AG20443 (cell line): ENCODE measurements around the gene FNDC1.

ENCODE experiments used
- DNase-seq: peaks from one replicate; pipeline ENCODE4 v3.0.0; 2012; ENCODE audit warnings: low spot score, mixed read lengths

FNDC1 gene

DNA sequence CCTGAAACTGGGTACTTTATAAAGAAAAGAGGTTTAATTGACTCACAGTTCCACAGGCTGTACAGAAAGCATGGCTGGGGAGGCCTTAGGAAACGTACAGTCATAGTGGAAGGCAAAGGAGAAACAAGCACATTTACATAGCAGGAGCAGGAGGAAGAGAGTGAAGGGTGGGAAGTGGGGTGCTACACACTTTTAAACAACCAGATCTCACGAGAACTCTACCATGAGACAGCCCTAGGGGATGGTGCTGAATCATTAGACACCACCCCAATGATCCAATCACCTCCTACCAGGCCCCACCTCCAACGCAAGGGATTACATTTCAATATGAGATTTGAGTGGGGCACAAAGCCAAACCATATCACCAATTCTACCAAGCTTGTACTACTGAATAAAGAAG is 7.4 kb upstream of the FNDC1 start:
- no peak for DNase-seq

DNA sequence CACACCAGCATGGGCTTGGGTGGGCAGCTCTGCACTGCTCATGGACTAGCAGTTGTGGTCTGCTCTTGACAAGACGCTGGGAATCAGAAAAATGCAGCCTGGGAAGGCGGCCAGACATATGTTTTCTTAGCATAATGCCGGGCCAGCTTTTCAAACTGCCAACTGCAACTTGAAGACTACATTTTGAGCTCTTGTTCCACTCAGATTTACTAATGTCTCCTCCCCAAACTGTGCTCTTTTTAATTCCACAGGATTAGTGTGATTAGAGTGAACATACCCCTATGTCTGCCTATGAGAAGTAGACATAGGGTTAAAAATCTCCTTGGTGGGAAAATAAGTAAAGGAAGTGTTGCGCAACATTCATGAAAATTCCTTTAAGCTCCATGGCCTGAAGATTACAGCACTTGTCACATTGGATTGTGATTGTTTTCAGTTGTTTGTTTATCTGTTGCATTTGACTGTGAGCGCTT is 5.3 kb upstream of the FNDC1 start:
- DNase-seq, result peak; percentile 47

DNA sequence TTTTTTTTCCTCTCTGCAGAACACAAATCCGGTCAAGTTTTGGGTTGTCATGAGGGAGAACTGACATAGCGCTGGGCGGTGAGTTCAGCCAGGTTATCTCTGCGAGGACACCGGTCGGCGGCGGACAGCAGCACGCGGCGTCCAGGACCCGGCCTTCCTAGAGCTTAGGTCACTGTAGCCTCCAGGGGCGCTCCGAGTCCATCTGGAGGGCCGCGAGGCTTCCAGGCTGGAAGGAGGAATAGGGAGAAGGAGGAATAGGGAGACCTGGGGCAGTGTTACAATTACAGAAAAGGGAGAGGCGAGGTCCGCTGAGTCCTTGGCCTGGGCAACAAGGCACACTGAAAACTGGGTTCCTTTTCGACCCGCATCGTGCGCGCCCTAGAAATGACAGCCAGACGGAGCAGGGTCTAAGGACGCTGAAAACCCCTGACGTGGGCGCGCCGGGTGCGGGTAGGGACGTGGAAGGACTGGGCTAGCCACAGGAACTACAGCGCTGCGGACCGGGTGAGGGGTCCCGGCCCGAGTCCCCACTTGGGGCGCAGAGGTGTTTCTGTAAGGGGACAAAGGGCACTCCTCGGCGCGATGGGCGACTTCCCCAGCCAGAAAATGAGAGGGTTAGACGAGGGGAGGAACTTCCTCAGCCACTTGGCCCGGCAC is 536 bp upstream of the FNDC1 start:
- DNase-seq, result peak; percentile 80

DNA sequence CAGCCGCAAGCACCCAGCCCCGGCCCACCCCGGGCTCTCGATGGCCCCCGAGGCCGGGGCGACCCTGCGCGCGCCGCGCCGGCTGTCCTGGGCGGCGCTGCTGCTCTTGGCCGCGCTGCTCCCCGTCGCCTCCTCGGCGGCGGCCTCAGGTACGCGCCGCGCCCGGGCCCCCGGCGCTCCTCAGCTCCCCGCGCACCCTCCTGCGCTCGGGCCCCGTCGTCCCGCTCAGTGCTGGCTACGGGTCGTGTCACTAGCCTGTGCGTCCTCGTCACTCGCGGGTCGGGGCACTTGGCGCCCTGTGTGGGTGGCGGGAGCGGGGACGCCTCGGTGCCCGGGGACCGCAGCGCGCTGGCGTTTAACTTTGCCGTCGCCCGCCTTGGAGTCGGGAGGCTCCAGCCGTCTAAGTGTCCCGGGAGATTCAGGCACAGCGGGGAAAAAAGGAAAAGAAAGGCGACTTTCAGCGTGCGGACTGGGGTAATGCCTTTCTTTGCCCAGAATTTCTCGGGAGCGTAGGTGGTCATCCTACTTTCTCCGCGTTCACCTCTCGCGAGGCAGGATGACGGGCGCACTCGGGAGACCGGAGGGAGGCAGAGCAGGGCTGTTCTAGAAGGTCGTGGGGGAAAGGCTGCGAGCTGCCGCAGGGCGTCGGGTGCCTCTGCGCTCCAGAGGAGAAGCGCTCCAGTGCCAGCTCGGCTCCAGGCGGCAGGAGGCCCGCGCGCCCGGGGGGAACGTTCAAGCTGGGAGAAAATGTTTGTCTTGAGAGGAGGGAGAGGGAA is 545 bp downstream of the FNDC1 start:
- DNase-seq, result peak; percentile 75

DNA sequence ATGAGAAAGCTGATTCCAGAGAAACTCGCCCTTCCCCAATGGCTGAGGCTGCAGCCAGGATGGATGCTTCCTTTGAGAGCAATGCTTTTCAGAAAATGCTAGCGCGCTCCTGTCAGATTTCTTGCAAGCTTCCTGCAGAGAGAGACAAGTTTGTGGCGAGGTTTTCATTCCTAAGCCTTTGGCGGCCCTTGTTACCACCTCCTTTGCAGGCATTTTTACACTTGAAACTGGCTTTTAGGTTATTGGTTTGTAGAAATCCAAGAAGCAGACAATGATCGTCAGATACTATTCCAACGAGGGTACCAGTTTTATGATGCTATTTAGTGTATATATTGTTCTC is 1.1 kb downstream of the FNDC1 start:
- no peak for DNase-seq

DNA sequence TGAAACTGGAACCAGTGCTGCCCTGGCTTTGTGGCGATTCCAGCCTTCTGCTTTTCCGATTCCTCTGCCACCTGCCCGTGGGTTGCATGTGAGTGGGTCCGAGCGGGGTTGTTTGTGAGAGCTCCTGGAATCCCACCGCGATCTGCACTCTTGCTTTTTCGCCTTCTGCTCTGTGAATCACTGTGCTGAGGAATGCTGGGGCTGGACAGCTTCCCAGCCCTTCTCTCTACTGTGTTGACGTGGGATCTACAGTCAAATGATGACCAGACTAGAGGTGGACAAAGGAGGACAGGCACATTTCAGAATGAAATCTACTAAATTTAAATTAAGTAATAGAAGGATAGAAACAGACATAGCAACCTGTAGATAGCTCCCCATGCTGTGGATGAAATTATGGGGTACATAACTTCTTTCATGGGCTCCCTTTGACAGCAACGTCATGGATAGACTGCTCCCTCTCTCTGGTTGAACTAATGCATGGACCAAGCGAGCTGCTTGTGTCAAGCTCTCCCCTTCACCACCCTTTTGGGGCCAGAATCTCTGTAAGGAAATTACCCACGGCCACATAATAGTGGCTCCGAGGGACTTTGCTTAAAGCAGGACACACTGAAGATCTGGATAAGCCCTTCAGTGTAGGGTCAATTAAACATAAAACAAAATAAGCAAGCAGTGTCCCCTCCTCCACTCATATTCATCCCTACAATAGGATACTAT is 2.0 kb downstream of the FNDC1 start:
- DNase-seq, result peak; percentile 84

DNA sequence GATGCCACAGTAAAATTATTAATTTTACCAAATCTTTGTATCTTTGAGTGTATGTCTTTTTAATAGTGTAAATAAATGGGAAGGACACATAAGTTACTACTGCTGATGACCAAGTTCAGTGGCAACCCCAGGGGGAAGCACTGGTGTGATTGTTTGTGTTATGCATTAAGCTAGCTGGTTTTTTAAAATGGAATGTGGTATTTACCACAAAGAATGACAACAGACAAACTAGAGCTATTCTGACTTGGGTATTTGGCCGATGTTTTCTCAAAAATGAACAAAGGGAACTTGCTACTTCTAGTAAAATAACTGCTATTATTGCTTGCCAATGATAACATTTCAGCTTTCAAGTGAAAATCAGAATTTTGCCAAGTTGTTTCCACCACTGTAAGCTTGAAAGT is 2.9 kb downstream of the FNDC1 start:
- DNase-seq, result peak; percentile 26

DNA sequence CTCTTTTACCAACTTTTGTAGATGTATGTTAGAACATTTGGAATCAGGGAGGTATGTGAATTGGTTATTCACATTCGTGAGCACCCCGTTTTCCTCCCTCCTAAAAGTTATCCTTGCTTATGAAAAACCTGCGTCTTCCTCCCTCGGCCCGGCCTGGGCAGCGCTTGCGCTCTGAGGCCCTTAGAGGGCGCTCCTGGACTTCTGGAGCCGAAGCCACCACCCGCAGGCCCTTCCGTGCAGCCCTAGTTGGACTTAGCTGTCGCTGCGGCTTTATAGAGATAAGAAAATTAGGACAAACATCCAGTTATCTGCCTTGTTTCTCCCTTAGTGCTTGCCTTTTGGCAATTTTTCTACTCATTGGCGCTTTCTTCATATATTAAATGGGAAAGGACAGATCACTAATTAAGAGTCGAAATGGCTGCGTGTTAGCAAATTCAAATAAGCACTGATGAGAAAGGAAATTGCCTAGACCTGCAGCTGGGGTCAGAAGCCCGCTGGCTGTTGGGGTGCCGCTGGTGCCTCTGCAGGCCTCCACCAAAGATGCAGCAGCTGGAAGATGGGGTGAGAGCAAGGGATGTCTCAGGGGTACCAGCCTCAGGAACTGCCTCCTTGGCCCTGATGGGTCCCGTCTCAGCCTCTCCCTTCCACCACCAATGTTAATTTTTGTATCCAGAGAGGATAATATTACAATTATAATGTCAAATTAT is 5.2 kb downstream of the FNDC1 start:
- peak; percentile 87 for DNase-seq

DNA sequence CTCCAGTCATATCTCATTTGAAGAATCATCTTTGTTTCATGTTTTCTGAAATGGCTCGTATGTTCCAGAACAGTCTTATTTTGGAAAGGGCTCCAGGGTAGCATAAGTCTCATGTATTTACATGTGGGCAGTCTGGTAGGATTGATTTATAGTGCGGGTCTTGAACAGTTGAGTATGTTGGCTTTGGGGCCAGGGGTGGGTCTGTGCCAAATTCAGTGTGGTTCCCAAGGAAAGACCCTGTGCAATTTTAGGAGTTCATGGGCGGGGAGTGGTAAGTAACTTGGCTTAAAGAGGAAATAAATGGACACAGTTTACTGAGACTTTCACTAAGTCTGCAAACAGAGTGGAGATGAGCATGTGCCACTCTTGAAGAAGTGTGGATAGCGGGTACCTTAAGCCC is 7.7 kb downstream of the FNDC1 start:
- no peak for DNase-seq

DNA sequence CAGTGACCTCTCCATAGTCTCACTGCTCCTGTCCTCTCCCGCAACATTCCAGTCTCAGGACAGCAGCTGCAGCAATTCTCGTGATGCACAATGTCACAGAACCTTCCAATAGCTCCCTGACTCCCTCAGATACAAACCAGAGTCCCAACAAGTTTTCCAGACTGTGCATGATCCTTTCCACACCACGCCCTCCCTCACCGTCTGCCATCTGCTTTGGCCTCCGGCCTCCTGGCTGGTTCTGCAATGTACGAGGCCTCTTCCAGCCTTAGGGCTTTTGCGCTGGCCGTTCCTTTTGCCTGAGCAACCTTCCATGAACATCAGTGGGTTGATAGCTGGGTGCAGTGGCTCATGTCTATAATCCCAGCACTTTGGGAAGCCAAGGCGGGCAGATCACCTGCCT is 9.6 kb downstream of the FNDC1 start:
- no peak for DNase-seq

DNA sequence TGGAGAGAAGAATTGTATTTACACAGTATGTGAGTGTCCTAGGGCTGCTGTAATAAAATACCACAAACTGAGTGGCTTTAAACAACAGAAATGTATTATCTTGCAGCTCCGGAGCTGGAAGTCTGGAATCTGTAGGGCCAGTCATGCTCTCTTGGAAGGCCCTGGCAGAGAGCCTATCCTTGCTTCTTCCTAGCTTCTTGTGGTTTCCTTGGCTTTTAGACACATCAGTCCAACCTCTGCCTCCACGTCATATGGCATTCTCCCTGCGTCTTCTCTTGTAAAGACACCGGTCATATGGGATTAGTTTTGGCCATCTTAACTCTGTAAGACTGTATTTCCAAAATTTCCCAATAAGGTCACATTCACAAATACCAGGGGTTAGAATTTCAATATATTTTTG is 10.8 kb downstream of the FNDC1 start:
- peak; percentile 51 for DNase-seq

DNA sequence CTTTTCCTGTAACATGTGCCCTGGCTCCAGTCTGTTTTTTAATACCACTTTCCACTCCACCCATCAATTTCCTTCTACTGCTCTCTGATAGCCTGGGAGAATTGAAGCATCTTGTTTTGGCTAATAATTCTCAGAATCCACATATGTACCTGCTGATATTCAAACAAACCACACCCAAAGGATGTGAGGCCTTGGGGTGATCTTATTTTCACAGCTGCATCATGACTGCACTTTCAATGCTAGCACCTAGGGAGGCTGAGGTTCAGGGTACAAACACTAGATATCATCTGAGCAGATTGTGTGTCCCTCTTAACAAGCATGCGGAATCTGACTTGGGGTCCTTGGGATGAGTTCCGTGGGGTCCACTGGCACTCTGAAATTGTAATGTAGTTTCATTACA is 12.7 kb downstream of the FNDC1 start:
- DNase-seq, result no peak

DNA sequence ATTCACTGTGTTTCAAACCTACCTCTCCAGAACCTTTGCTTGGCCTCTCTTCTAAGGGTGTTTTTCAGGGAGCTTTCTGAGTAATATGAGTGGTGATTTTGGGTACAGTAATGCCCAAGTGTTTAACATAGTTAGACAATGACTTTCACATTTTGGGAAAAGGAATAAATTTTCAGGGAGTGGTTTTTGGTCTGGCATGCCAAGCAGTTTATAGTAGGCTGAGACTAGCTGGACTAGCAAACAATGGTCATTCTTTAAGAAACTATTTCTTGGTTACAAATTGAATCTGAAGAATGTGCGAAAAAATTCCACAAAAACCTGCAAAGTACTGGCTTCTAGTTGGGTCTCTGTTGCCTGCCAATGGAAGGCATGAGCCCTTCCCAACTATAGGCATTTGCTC is 15.4 kb downstream of the FNDC1 start:
- DNase-seq, result peak; percentile 84

DNA sequence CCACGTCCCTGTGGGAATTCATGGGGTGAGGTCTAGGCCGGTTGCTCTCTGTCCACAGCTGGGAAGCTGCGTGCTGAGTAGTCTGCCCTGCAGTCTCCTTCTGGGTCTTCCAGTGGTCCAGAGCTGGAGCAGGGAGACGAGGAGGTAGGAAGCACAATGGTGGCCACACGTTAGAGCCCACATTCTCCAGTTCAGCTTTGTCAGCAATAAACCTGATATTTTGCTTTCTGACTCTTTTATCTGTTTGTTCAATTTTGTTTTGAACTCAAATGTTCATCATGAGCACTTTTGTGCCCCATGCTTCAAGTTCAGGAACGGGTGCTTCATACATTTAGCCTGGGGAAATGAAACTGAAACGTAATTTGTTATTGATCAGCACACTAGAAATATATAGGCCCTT is 21.3 kb downstream of the FNDC1 start:
- no peak for DNase-seq

DNA sequence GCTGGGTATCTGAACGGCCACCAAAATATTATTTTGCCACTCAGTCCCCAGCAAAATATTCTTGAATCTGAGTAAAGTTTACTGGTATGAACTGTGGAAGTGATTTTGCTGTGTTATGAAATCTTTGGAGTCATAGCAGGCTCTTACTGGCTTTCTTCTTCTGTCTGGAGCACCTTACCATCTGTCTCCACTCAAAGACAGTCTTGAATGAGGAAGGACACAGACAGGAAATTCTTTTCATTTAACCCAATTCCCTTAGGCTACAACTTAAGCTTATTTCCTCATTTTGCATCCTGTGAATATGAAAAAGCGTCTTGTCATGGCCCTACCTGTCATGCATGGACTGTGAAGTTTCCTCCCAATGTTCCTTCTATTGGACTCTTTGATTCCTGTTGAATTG is 24.7 kb downstream of the FNDC1 start:
- DNase-seq, result peak; percentile 52

DNA sequence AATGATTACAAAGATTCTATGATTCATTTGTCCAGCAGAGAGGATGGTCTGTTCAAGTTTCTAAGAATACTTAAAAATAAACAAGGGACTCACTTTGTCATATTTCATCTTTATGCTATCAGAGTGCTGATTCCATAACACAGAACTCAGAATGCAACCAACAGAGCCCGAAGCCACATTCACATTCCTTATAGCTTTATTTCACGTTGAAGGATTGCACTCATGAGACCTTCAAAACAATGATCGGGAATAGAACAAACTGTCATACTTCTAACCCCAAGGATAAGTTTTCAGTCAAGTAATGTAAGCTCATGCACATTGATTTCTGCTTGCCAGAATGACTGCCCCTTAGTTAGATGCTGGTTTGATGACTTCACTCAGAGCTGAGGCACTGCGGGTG is 25.2 kb downstream of the FNDC1 start:
- DNase-seq, result no peak

DNA sequence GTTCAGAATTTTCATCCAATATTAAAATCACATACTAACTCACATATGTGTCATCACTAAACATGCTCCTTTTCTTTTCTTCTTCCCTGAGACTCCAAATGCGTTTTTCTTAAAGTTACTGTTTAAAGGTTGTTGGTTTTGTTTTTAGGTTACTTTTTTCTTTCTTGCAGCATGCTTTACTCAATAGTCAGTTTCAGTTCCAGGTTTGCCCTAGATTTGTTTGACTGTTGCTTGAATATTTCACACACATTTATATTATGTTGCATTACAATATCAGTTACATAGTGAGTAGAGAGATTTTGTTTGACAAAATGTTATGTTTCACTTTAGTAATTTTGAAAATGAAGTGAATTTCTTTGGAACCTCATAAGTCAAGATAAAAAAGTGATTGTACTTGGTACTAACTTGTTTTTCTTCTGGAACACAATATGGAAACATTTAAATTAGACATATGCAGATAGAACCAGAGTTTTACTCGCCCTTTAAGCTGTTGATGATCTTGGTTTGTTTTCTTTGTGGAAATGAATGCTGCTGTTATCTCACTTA is 27.3 kb downstream of the FNDC1 start:
- no peak for DNase-seq

DNA sequence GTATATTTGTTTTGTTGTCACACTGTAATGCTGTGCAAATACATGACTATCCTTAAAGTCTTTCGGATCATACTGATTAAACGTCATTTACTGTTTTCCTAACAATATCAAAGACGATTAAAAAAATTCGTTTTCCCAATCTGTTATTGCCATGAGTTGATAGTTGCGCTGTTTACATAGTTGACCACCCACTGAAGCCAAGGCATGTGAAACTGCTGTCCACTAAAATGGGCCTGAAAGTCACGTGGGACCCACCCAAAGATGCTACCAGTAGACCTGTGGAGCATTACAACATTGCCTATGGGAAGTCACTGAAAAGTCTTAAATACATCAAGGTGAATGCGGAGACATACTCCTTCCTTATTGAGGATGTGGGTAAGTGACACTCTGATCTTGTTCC is 28.1 kb downstream of the FNDC1 start:
- DNase-seq, result no peak

DNA sequence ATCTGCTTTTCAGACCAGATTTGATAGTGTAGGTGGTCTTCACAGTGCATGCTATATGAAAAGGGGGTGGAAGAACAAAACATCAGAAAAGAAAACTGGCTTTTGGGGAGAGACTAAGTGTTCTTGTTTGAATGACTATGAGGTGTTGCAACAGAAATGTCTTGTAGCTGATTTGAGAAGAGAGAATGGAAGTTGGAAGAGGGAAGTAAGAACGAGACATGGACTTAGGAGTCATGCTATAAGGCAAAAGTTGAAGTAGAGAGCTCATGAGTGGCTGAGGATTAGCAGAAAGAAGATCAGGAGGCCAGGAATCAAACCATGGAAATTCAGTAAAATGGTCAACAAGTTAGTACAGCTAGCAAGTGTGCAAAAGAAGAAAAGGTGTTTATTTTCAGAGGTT is 32.1 kb downstream of the FNDC1 start:
- DNase-seq, result no peak

DNA sequence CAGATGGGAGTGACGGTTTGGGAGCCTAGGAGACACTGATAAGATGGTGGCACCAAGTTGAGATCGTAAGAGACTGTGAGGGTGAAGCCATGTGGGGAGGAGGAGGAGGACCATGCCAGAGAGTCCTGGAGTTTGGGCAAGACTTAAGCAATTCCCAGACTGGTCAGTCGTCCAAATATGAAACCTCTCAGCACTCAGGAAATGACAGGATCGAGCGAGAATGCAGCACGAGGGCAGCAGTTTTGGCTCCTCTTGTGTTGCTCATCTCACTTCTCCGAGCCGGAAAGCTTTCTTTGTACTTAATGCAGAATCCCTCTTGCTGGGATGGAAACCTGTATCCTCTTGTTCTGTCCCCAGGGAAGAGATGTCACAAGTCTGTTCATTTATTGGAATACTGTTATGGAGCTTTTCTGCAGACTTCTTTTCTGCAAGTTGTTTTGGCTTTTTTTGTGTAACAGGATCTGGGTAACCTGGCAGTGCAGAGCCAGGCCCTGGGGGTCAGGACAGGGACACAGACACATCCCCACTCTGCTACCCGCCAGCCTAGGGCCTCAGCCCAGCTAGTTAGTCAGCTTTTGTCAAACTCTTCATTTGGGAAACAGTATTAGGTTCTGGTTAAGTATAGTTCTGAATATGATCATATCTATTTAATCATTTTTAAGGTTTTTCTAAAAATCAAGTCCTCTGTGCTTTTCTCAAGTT is 34.3 kb downstream of the FNDC1 start:
- peak; percentile 95 for DNase-seq

DNA sequence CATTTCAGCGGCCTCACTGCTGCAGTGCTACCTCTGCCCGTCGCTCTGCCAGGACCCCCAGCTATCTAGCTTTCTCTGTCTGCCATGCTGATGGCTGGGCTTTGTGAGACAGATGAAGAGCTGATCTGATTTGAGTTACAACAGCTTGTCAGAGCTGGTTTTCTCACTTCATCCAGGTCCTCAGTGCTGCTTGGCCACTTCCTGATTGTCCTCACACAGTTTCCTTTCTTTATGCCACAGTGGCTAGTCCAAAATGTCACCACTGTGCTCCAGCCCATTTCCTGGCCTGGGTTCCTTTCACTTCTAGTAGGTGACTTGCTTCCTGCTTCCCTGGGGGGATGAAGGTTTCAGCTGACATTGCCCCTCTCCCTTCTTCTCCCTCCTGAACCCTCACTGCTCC is 35.4 kb downstream of the FNDC1 start:
- DNase-seq, result no peak

DNA sequence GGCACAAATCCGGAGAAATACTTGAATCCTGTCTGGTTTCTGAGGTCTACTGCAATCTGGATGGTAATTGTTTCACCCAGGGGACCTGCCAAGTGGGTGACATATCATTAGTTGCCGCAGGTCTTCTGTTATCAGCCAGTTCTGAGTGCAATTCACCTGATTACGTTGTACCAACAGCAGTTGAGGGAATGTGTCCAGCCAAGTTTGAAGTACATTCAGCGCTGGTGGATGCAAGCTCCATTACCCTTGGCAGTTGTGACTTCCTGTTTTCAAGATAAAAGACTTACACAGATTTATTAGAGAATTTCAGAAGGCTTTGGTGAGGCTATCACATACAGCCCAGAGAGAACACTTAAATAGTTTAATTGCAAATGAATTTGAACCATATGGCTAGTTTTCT is 42.8 kb downstream of the FNDC1 start:
- no peak for DNase-seq
